Tibial artery (tissue), 4 donors: ENCODE results near the gene PLCH2.

Experiments
- DNase-seq, 2 donors: peaks; one replicate each; pipeline ENCODE4 v3.0.0-alpha.2; 2019
- H3K27ac ChIP-seq, 2 donors: fragments of 200-600 bp; sonication (generic) in 1 of 2; 1 replicate in 1 of 2; 2 replicates in 1 of 2; pipeline ENCODE4 v1.5.1; 2018 to 2019; ENCODE audit warnings: mild to moderate bottlenecking in 1 of 2
- H3K27me3 ChIP-seq, 2 donors: fragments of 200-600 bp; sonication (generic) in 1 of 2; one replicate each; pipeline versions ENCODE4 v1.5.1 to v1.6.0; 2016 to 2019
- H3K36me3 ChIP-seq, 3 donors: fragments of 200-600 bp; sonication (generic) in 2 of 3; one replicate each; pipeline ENCODE4 v1.5.1; 2016 to 2019; ENCODE audit warnings: mild to moderate bottlenecking in 2 of 3
- H3K4me1 ChIP-seq, 4 donors: fragments of 200-600 bp; sonication (generic) in 2 of 4; 1 replicate in 3 of 4; 2 replicates in 1 of 4; pipeline ENCODE4 v1.5.1; 2016 to 2019
- H3K4me3 ChIP-seq, 2 donors: fragments of 200-600 bp; sonication (generic) in 1 of 2; 1 replicate in 1 of 2; 2 replicates in 1 of 2; pipeline ENCODE4 v1.5.1; 2018 to 2019; ENCODE audit warnings: mild to moderate bottlenecking in 2 of 2
- H3K9me3 ChIP-seq, 3 donors: fragments of 200-600 bp; sonication (generic) in 1 of 3; one replicate each; pipeline ENCODE4 v1.5.1; 2016 to 2019
- intact Hi-C: fragments of 100-400 bp; cut with DNase I; formaldehyde crosslinking; loops from one replicate; pipeline ENCODE4 v1.15.0; 2023; ENCODE audit warnings: low total_unique reads
- TF ChIP-seq, protein P1 (sequence below), 2 experiments: fragments of 200-600 bp in 1 of 2; fragments of 450-650 bp in 1 of 2; IDR thresholded peaks; one replicate each; pipeline ENCODE4 v1.5.1; 2017 to 2019; ENCODE audit warnings: antibody characterized with exemption in 2 of 2, mild to moderate bottlenecking in 1 of 2, moderate library complexity in 1 of 2

Gene PLCH2

DNA sequence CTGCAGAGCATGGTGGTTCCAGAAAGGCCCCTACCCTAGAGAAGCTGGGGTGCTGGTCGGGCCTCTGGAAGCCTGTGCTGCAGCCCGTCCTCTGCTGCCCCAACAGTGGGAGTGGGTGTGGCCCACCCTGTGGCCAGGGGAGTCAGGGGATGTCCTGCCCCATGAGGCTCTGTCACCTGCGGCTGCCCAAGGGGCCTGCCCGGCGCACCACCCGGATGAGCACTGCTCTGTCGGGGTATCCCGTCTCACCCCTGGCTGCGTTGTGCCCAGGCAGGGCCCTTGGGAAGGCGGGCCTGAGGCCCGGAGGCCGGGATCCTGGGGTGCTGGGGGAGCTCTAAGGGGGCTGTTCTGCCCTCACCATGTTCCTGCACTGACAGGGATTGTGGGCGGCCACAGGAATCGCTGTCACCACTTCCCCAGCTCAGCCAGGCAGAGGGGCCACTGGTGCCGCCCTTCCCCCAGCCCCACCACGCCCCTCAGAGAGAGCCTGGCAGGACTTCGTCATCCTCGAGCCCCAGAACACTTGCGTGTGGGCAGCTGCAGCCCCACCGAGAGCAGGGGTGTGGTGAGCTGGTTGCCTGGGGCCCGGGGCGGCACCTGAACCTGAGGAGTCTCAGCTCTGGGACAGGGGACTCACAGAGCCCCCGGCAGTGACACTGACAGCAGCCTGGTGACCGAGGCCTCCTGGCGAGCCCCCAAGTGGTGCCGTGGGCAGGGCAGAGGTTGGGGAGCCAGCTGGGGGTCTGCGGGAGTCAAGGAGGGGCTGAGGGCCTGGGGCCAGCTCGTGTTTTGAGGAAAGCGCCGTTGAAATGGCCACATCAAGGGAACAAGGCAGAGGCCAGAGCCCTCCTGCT is 30.1 kb downstream of the PLCH2 start:
- no peak for DNase-seq
- Histone ChIP-seq H3K27ac (no peak overlapping the region), H3K4me1 (peaks cover 0 to 5% (median 0%) of the 10 kb centered on the region in 4 donors), H3K9me3 (no peaks in the 10 kb centered on the region), H3K27me3 (peaks cover 0 to 52% of the 10 kb centered on the region in 2 donors), H3K36me3 (peaks cover 37 to 41% (median 40%) of the 10 kb centered on the region in 3 donors), H3K4me3 (no peak overlapping the region)
- intact Hi-C loops = no loop called here
- TF ChIP-seq, protein P1, sequence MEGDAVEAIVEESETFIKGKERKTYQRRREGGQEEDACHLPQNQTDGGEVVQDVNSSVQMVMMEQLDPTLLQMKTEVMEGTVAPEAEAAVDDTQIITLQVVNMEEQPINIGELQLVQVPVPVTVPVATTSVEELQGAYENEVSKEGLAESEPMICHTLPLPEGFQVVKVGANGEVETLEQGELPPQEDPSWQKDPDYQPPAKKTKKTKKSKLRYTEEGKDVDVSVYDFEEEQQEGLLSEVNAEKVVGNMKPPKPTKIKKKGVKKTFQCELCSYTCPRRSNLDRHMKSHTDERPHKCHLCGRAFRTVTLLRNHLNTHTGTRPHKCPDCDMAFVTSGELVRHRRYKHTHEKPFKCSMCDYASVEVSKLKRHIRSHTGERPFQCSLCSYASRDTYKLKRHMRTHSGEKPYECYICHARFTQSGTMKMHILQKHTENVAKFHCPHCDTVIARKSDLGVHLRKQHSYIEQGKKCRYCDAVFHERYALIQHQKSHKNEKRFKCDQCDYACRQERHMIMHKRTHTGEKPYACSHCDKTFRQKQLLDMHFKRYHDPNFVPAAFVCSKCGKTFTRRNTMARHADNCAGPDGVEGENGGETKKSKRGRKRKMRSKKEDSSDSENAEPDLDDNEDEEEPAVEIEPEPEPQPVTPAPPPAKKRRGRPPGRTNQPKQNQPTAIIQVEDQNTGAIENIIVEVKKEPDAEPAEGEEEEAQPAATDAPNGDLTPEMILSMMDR (IDR thresholded peaks at IDR 0.05) = no peak

DNA sequence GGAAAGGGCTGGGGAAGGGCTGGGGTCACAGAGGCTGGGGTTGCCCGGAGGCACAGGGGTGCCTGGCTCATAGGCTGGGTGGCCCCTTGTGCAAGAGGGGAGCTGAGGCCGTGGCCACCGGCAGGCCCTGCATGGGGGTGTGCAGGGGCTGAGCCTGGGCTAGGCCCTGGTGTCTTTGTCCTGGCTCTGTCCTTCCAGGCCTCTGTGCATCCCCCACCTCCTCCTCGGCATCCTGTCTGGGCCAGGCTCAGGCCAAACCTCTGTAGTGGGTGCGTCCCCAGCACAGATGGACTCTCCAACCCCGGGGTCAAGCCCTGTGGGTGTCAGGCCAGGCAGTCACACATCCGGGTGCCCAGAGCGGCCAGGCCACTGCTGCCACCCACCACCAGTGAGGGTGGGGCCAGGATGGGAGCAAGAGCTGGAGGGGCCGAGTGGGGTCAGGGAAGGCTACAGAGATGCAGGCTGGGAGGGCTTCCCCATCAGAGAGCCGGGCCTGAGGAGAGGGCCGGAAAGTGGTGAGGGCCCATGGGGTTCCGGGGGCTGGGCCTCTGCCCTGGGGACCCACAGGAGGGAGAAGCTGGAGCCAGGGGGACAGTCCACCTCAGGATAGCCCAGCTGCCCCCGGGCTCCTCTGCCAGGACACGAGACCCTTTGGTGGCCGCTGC is 30.9 kb downstream of the PLCH2 start:
- no peak for DNase-seq
- Histone ChIP-seq H3K4me1 (peaks cover 0 to 5% (median 0%) of the 10 kb centered on the region in 4 donors), H3K27ac (no peak overlapping the region), H3K4me3 (no peak overlapping the region), H3K27me3 (peaks cover 0 to 44% of the 10 kb centered on the region in 2 donors), H3K36me3 (peaks cover 45 to 49% (median 48%) of the 10 kb centered on the region in 3 donors), H3K9me3 (no peaks in the 10 kb centered on the region)
- TF ChIP-seq, protein P1 (IDR thresholded peaks at IDR 0.05) = no peak
- intact Hi-C loops = no loop called here

DNA sequence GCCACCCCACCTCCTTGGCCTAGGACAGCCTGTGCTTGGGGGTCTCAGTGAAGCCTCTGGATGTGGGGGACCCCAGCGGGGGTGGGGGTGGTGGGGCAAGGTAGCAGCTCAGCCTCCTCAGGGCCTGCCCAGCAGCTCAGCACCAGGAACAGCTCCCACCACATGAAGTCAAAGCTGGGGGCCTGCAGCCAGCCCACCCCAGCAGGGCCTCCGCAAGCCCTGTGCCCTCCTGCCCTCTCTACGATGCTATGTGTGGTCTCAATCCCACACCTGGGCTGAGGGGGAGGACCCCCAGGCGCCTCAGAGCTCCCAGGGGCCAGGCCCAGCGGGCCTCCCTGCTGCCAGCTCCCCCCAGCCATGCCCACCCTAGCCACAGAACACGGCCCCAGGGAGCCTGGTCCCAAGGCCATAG is 31.7 kb downstream of the PLCH2 start:
- Histone ChIP-seq H3K4me3 (no peak overlapping the region), H3K36me3 (peaks cover 52 to 56% (median 55%) of the 10 kb centered on the region in 3 donors), H3K27ac (no peak overlapping the region), H3K4me1 (peaks cover 0 to 5% (median 0%) of the 10 kb centered on the region in 4 donors), H3K27me3 (peaks cover 0 to 36% of the 10 kb centered on the region in 2 donors), H3K9me3 (no peaks in the 10 kb centered on the region)
- DNase-seq = no peak
- TF ChIP-seq, protein P1 (IDR thresholded peaks at IDR 0.05) = no peak
- intact Hi-C loops = no loop called here

DNA sequence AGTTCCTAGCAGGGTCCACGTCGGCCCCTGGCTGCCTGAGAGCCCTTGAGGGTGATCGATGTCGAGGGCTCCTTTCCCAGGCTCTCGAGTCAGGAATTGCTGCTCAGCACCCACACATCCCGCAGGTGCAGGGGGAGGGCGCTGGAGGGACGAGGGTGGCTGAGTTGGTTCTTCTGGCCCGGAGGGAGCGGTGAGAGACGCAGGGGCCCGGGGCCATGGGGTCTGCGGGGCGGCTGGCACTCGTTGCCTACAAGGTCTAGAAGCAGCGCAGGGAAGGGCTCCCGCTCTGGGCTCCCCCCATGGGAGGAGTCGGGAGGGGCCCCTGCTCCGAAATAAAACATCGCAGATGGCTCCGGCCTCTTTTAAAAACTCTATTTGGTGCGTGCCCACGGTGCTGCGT is 32.1 kb downstream of the PLCH2 start:
- no peak overlapping the region for H3K4me3 ChIP-seq
- H3K27me3 ChIP-seq = peaks cover 0 to 32% of the 10 kb centered on the region in 2 donors
- H3K36me3 ChIP-seq = peaks cover 56 to 60% (median 60%) of the 10 kb centered on the region in 3 donors
- no peak for DNase-seq
- TF ChIP-seq, protein P1 (IDR thresholded peaks at IDR 0.05) = no peak
- no peak overlapping the region for H3K27ac ChIP-seq
- intact Hi-C loops = no loop called here
- peaks cover 0 to 5% (median 0%) of the 10 kb centered on the region in 4 donors for H3K4me1 ChIP-seq
- no peaks in the 10 kb centered on the region for H3K9me3 ChIP-seq

DNA sequence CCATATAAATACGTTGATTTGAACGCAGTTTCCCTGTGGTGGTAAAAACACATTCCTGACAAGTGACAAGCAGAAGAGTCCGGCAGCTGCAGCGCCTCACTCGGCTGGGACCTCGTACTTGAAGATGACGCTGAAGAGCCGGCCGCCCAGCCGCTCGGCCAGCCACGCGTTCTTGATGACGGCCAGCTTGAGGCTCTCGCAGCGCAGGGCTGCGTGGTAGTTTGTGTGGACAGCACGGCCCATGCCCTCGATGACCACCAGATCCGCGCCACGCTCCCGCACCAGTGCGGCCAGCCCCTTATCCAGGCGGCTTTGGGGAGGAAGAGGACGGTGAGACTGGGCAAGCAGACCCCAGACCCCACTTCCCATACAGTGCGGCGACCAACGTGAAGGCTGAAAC is 32.7 kb downstream of the PLCH2 start:
- H3K4me3 ChIP-seq = no peak overlapping the region
- DNase-seq = no peak
- peaks cover 62 to 66% (median 65%) of the 10 kb centered on the region in 3 donors for H3K36me3 ChIP-seq
- intact Hi-C loops = no loop called here
- H3K4me1 ChIP-seq = peaks cover 0 to 5% (median 0%) of the 10 kb centered on the region in 4 donors
- H3K27ac ChIP-seq = no peak overlapping the region
- H3K9me3 ChIP-seq = no peaks in the 10 kb centered on the region
- H3K27me3 ChIP-seq = peaks cover 0 to 26% of the 10 kb centered on the region in 2 donors
- TF ChIP-seq, protein P1 (IDR thresholded peaks at IDR 0.05) = no peak
